Stimulated activated CD8-positive, alpha-beta memory T cell treated with anti-CD3 and anti-CD28 coated beads, Interleukin-4, amount 100 ng/mL, for 4 hours (primary cell): Measurements from ENCODE around the gene STK40.
A peak's percentile ranks its signal among the peaks of the same experiment; 100 is the strongest.

Source experiments
- DNase-seq, 2 donors: peaks; one replicate each; pipeline ENCODE4 v3.0.0-alpha.2; 2020; ENCODE audit warnings: low read depth in 2 of 2, low spot score in 1 of 2

STK40 gene

DNA sequence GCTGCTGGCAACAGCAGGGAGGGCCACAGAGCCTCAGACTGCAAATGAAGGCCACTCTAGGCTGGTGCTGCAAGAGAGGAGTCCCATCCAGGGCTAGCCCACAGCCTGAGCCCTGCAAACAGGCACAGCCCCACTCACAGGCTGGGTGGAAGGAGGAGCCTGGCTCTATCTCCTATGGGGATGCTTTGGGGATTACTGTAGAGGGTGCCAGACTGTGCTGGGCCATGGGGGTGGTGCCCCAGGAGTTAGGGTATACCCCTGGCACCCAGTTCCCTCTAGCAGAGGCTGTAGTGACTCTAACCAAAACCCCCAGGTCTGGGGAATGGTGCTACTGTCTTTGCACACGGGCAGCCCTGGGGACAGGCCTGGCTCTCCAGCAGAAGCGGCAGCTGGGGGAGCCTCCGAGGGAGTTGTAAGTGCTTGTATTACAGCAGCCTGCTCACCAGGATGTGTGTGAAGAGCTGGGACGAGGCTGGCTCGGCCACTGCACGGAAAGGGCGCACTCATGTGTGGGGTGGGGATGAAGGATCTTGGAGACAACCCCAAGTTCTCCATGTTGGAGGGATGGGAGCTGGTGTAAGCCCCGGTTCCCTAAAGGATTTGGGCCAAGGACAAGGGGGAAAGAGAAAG lies 38.9 kb downstream of the STK40 start:
- no peak for DNase-seq

DNA sequence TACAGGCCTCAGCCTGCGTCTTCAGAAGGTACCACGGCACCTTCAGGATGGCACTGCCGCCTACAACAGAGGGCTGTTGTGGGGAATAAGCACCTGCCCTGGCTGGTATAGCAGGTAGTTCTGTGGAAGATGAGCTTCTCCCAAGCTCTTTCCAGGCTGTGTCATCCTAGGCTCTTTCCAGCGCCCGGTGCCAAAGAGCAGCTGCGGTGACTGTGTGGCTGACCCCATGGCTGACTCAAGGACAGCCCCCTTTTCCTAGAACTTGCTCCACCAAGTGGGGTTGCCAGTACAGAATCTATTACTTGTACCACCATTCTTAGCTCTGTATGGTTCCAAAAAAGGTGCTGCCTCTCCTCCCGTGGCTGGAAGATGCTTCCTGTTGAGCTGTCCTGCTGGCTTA lies 40.4 kb downstream of the STK40 start:
- DNase-seq = no peak

DNA sequence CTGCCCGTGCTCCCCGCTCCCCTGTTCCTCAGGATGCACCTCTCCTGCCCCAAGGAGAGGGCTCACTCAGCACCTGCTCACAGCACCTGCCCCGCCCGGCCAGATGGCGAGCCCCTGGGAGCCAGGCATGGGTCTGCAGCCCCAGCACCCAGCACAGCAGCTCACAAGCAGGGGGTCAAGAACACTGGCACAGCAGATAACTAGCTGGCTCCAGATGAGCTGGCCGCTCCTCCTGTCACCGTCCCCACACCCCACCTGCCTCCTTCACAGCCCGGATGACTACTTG lies 41.4 kb downstream of the STK40 start:
- no peak for DNase-seq

DNA sequence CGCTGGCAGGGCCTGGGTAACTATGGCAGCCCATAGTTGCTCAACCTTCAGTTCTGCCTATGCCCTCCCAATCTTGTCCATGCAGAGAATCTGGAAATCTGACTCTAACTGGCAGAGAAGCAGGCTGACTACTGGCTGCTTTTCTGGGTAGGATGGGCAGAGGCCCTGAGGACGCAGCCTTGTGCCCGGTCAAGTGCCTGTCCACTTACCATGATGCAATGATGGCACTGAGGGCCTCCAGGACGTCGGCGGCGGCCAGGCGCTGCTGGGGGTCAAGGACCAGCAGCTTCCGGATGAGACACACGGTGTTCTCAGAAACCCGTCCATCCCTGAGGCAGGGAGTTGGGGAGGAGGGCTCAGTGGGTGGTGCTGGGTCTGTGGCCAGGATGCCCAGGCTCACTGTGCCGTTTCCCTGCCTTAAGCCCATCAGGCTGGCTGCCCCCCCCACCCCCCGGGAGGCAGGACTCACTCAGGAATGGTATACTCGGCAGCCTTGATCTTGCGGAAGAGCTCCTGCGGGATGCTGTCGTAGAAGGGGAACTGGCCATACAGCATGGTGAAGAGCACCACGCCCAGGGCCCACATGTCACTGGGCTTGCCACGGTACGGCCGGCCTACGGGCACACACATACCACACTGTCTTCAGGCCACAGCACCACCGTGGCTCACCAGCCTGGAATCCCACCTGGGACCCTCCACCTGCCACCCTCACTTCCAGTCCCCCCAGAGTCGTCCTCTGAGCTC lies 41.9 kb downstream of the STK40 start:
- DNase-seq = no peak

DNA sequence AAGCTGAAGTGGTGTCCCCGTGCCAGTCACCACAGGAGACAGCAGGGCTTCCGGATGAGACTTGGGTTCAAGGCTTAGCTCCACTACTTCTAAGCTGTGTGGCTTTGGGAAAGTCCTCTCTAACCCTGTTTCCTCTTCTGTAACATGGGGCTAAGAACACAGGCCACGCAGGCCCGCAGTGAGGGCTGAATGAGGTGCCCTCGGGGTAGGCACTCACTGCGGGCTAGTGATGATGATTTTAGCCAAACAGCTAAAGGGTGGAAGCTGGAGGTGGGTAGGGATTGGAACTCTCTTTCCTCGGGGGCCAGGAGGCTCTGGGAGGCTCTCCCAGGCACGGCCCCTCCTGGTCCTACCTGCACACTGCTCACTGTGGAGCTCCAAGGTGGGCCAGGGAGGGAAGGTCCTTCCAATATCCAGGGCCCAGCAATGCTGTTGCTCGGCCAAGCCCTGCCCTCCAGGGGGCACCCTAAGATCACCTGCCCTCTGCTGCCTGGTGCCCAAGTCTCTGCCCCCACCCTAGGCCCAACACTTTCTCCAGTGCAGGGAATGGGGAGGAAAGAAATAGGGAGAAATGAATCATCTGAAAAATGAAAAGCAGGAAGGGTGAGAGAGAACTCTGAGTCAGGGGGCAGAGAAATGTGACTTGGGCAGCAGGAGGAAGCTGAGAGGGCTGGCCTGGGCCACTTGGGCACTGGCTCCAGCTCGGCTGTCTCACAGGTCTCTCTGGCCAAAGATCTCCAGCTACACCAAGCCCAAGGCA lies 43.1 kb downstream of the STK40 start:
- peak in 1 of 2 donors; percentile 21 for DNase-seq

DNA sequence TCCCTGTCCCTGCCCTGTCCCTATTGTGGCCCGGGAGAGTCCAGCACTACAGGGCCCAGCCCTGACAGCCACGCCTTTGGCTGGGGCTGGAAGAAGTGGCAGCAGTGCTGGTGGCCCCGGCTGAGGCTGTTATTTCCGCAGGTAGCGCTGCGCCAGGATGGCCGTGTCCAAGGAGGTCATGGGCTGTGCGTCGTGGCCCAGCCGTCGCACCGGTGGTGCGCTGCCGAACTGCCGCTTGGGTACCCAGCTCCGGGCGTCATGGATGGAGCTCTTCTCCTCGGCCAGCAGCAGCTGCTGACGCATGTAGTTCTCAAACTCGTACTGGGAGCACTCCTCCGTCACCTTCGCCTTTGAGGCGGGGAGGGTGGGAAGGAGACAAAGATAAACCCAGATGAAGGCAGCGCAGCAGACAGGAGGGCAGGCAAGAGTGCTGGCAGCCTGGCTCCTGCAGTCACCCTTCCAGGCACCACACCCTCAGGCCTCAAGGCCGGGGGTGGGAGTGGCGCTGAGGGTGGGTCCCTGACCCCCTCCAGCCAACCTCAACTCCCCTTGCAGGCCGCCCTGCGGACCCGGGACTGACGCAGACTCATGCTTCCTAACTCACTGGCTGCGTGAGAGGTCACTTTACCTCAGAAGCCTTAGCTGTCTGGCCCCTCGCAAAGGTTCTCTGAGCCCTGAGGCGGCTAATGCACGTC lies 44.0 kb downstream of the STK40 start:
- no peak for DNase-seq

DNA sequence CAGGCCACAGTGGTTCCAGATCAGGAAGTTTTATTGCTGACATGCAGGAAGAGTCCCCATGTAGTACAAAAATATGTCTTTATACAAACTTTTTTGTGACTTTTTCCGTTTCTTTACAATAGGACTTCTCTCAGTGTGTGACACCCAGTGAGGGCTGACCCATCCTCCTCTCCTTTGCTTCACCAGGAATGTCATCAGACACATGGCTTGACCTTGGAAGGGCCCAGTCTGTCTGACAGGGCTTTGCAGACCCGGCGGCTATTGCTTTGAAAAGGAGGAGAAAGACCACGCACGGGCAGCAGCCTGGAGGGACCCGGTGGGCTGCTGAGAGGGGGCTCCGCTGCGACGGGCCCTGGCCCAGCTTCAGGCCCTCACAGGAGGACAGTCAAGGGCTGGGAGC lies 46.1 kb downstream of the STK40 start:
- no peak for DNase-seq

DNA sequence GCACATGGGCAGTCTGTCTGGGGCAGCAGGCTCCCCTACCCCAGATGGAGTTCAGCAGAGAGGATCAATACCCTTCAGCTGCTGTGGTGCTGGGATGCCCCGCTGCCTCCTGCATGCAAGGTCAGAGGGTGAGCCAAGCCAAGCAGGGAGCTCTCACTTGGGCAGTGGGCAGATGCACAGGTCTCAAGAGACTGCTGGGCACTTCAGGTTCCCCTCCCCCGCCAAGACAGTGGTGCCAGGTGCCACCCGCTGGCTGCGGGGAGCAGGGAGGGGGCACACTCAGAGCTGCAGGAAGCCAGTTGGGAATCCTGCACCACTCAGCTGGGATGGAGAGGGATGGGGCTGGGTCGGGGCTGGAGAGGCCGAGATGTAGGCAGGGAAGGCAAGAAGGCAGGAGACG lies 46.5 kb downstream of the STK40 start:
- no peak for DNase-seq

DNA sequence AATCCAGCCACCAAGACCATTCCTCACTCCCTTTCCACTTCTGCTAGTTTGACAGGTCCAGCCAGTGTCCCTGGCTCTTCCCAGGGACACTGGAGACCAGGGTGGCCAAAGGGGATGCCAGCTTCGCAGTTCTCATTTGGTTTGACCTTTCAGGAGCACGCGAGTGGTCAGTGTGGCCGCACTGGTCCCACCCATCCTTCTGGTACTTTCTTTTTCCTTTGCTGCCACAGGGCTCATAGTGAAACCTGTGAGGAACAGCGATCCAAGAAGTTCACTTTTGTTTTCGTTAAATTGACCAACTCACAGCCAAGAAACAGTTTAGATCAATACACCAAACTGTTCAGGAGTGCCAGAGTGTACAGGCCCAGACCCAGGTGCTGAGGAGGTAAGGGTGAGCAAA lies 47.9 kb downstream of the STK40 start:
- DNase-seq = no peak

DNA sequence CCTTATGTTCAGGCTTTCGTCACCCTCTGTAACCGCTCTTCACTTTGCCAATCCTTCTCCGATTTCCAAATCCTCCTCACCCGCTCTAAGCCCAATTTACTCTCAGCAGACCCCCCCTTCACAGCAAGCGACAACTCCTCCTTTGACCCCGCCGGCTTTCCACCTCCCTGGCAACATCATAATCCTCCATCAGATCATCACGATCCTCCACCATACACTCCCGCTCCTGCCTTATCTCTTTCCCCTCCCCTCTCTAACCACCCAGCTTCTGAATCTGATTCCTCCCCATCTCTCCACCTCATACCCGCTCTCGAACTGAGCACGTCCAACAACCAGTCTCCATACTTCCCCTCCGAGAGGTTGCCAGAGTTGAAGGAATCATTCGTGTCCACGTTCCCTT lies 54.8 kb downstream of the STK40 start:
- no peak for DNase-seq

DNA sequence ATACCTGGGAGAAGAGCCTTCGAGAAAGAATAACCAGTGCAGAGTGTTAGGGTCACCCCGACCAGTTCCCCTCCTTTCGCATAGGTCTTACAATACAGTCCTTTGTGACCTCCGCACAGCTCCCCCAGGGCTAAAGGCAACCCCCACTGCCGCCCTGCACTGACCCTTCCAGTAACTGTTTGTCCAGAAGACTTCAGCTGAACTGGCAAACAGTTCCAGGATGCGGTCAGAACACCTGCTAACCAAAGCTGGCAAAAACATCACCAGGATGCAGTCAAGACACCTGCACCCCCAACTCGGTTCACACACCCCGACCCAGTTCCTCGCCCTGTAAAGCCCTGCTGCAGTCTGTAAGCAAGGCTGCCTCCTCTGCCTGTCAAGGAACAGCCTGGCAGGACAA lies 55.9 kb downstream of the STK40 start:
- DNase-seq = no peak

DNA sequence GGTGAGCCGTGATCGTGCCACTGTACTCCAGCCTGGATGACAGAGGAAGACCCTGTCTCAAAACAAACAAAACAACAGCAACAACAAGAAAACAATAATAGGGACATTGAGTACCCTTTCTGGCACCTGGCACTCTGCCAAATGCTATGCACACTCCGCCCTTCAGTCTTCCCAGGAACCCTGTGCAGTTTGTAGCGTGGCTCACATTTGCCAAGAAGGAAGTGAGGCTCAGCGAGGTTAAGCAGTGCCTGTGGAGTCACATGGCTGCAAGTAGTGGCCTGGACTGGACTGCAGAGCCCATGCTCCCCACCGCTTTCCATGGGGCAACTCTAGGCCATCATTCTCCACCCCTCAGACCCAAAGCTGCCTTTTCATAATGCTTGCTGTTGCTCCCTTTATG lies 57.0 kb downstream of the STK40 start:
- DNase-seq = no peak

DNA sequence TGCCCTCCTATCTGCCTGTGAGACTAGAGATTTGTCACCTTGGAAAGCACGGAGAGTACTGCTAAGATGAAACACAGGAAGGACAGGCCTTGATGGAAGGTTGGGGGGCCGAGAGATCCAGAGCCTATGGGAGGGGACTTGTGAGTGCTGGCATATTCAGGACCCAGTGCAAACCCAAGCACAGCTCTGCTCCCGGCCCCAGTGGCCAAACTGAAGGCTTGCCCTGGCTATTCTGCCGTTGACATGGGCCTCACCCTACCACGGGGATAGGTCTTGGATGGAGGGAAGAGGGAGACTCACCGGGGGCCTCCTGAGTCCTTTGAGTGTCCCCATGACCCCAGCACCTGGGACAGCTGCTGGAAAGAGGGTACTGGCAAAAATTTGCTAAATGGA lies 57.6 kb downstream of the STK40 start:
- DNase-seq = no peak

DNA sequence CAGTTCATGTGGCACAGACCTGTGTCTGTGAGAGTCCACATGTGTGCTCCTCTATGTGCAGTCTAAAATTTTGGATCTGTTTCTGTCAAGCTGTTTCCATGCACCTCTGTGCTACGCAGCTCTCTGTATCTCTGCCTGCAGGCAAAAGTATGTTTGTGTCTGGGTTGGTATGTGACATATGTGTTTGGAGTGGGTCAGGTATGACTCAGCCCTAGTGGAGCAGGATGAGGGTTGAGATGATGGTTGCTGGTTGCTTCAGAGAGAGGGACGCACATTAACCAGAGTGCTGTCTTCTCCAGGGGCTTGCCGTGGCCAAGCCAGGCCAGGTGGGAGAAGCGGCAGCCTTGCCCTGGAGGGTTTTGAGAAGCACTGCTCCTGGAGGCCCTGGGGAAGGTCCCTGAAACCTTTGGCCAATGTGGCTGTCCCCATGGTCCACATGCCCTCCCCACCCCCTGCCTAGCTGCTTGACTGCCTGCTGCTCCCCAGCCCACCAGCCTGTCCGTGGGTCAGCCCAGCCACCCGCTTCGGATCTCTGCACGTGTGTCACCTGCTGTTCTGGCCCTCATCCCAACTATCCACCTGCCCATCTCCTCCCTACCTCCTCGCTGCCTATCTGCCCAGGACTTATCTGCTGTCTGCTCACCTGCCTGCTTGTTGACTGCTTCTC lies 58.2 kb downstream of the STK40 start:
- no peak for DNase-seq

DNA sequence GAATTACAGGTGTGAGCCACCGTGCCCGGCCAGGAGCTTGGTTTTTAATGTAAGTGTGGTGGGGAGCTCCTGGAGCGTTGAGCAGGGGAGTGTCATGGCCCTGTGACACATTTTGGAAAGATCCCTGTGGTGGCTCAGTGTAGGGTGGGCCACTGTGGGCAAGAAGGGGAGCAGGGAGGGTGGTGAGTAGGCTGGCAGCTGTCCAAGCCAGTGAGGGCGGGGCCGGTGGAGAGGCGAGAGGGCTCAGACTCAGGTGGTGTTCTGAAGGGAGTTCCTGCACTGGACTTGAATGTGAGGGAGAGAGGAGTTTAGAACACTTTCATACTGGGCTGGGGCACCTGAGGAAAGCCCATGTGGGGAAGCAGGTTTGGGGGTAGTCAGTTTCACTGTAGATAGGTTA lies 59.2 kb downstream of the STK40 start:
- no peak for DNase-seq

DNA sequence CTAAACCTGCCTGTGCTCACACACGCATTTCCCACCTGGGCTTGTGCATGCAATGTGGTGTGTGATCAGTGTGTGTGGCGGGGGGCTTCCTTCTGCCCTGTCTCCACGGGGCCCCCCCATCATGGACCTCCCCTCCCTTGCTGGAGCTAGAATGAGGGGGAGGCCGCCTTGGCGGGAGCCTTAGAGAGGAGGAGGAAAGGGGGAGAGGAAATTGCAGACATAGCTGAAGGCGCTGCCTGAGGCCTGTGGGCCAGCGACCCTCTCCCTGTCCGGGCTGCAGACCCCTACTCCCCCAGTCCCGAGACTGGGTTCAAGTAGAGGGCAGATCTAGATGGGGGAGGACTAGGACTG lies 61.4 kb downstream of the STK40 start:
- no peak for DNase-seq

DNA sequence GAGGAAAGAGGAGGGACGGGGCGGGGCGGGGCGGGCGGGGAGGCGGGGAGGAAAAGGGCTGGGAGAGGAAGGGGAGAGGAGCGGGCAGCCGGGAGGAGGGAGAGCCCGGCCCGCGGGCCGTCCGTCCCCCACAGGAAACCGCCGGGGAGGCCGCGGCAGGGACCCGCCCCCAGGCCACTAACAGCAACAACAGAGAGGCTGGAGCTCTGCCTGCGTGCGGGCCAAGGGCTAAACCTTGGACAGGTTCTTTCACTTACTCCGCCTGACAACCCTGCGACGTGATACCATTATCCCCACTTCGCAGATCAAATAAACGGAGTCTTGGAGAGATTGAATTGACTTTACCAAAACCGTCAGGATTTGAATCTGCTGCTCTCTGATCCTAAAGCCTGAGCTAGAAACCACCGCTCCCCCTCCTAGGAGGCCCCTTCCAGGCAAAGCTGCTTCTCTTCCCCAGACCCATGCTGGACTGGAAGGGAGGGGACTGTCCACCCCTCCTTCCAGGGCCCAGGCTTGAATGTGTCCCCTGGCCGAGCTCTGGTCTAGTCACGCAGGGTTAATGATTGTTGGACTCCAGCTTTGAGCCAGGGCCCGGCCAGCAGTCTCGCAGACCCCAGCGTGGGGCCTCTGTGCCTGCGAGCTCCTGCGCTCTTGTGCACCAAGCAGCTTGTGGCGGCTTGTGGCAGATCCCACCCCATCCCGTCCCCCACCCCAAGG lies 61.9 kb downstream of the STK40 start, which contains the start of gene EVA1B:
Gene EVA1B, minus strand, starts transcription at position 10 of the 717 bp plus-strand sequence. CDS start 608 bp downstream, outside the sequence.
- DNase-seq = no peak

DNA sequence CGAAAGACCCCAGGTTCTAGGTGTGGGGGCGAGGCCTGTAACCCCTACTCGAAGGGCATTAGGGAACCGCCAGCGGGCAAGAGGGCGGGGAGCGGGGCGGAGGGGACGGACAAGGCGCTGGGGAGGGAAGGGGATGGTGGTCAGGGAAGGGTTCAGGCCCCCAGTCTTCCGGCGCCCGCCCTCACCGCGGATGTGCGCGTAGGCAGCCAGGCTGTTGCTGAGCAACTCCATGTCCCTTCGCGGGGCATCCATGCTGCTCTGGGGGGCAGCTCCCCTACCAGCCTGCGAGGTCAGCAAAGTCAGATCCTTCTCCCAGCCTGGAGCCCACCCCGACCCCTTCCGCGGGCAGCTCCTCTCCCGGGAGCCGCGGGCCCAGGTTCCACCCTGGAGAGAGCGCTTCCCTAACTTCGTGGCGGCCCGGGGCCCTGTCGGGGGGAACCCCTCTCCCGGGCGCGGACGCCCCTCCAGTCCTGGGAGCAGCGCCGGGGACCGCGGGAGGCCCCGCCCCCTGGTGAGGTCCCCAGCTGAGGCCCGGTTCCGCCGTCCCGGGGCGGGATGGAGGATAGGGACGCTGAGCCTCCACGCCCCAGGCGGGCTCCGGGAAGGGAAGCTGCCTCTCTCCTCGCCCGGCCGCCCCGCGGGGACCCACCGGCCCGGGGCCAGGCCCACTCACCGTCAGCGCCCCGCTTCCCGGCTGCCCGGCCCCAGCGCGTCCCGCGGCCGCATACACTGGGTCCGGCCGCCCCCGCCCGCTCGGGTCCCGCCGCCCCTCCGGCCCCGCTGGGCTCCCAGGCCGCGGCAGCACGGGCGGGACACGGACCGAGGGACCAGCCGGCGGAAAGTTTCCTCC lies 62.7 kb downstream of the STK40 start:
- DNase-seq = no peak

DNA sequence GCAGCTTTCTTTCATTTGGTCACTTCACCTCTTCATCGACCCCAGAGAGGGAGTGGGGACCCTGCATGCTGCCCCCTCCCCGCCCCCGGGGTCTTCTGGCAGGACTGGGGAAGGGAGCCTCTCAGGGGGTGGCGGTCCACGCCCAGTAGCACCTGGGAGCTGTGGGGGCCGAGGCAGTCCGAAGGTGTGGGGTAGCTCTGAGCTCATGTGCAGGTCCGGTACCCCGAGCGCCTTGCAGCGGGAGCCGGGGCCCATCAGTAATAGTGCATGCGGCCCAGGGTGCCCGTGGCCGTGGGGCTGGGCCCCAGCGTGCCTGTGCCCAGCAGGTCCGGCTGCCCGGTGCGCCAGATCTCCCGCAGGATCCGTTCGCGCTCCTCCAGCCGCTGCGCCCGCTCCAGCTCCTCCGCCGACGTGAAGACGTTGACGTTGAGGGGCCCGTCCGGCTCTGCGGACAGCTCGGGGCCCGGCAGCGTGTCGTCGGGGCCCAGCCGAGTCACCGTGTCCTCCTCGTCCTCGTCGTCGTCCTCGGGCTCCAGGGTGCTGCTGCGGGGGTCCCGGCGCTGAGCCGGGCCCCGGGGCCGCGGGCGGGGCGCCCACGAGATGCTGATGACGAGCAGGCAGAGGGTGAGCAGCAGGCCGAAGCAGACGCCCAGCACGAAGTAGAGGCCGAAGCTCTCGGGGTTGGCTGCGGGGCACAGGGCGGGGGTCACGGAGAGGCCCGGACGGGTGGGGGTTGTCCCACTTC lies 63.5 kb downstream of the STK40 start:
- no peak for DNase-seq
